Small intestine (tissue), 7 donors: ENCODE data around the gene CIT. TPM values are rescaled to one million over a fixed set of nuclear protein-coding genes. Genes with fewer than 3 reads are reported as not detected.

Experiments
- DNase-seq, 2 donors: peaks; one replicate each; pipeline versions ENCODE4 v3.0.0 to v3.0.0-alpha.2; 2013
- FAIRE-seq: peaks from 2 replicates; lab custom pipeline; 2012; peaks lifted over from hg19 to GRCh38; lab: Jason Lieb, UNC
- H3K27ac ChIP-seq, 3 donors: one replicate each; pipeline ENCODE4 v1.5.1; 2013; ENCODE audit warnings: low read length in 2 of 3, mild to moderate bottlenecking in 2 of 3, control low read depth in 1 of 3, inconsistent platforms in 1 of 3, low read depth in 1 of 3, moderate library complexity in 1 of 3
- H3K27me3 ChIP-seq, 3 donors: one replicate each; pipeline ENCODE4 v1.6.1; 2013; ENCODE audit warnings: low read length in 3 of 3, inconsistent platforms in 1 of 3; ENCODE audit not compliant: control insufficient read depth in 3 of 3, insufficient read depth in 3 of 3
- H3K36me3 ChIP-seq, 3 donors: one replicate each; pipeline ENCODE4 v1.6.1; 2013; ENCODE audit warnings: low read length in 3 of 3, inconsistent platforms in 1 of 3, low read depth in 1 of 3, mild to moderate bottlenecking in 1 of 3, moderate library complexity in 1 of 3; ENCODE audit not compliant: control insufficient read depth in 3 of 3, insufficient read depth in 2 of 3
- H3K4me1 ChIP-seq, 3 donors: one replicate each; pipeline ENCODE4 v1.6.1; 2013; ENCODE audit warnings: low read length in 2 of 3, inconsistent platforms in 1 of 3, low read depth in 1 of 3, mild to moderate bottlenecking in 1 of 3, moderate library complexity in 1 of 3; ENCODE audit not compliant: control insufficient read depth in 3 of 3, insufficient read depth in 2 of 3
- H3K4me3 ChIP-seq, 3 donors: one replicate each; pipeline ENCODE4 v1.5.1; 2013; ENCODE audit warnings: low read length in 3 of 3, control low read depth in 1 of 3, inconsistent platforms in 1 of 3, low read depth in 1 of 3, mild to moderate bottlenecking in 1 of 3, moderate library complexity in 1 of 3
- H3K9me3 ChIP-seq, 2 donors: one replicate each; pipeline ENCODE4 v1.6.1; 2013; ENCODE audit warnings: low read depth in 1 of 2, low read length in 1 of 2; ENCODE audit not compliant: control insufficient read depth in 2 of 2, insufficient read depth in 1 of 2
- WGBS, 3 donors: extraction: QIAGEN DNeasy Blood & Tissue Kit; methylation state at CpG; one replicate each; pipeline ENCODE4 v1.1.7; 2013; 5-methylcytosine and 5-hydroxymethylcytosine counted together
- polyA plus RNA-seq, 4 donors: library from polyadenylated mRNA; stranded (reverse) in 3 of 4; unstranded in 1 of 4; fragments of 200-250 nt in 3 of 4; fragments of 120-200 nt in 1 of 4; gene quantifications; one replicate each; pipeline versions ENCODE4 v1.2.1 to v1.2.3, GENCODE V29; 2013
- donor health status: healthy with polysubstance abuse.
- donor health status: control.
- donor health status: control.
- donor health status: Bipolar disorder and iron deficiency.
- donor health status: healthy.

The CIT gene
- polyA plus RNA-seq, 4 donors: 0.22 to 6.5 (median 4.6) TPM

GRCh38 chr12:119770146-119770545 is 107.0 kb downstream of the CIT start:
- DNase-seq (no peak), FAIRE-seq (no peak)
- H3K4me1 ChIP-seq: no peaks in the 10 kb centered on the region
- no peaks in the 10 kb centered on the region for H3K9me3 ChIP-seq
- no peaks in the 10 kb centered on the region for H3K27me3 ChIP-seq
- peaks cover 0 to 8% (median 2%) of the 10 kb centered on the region in 3 donors for H3K36me3 ChIP-seq
- no peak overlapping the region for H3K4me3 ChIP-seq
- 93 to 95% (median 94%) methylated on average over 5 of the region's 5 CpGs for WGBS, 3 donors
- no peak overlapping the region for H3K27ac ChIP-seq

- peaks cover 0 to 11% (median 0%) of the 10 kb centered on the region in 3 donors for H3K36me3 ChIP-seq
- no peak for FAIRE-seq
- 96 to 99% (median 99%) methylated on average over 4 of the region's 4 CpGs for WGBS, 3 donors
- no peak overlapping the region for H3K27ac ChIP-seq
- DNase-seq: no peak
- H3K27me3 ChIP-seq: no peaks in the 10 kb centered on the region
- H3K4me3 ChIP-seq: no peak overlapping the region
- H3K9me3 ChIP-seq: peaks cover 0 to 2% of the 10 kb centered on the region in 2 donors
- no peaks in the 10 kb centered on the region for H3K4me1 ChIP-seq
Observed at GRCh38 chr12:119762619-119763018, 114.5 kb downstream of the CIT start.

DNA sequence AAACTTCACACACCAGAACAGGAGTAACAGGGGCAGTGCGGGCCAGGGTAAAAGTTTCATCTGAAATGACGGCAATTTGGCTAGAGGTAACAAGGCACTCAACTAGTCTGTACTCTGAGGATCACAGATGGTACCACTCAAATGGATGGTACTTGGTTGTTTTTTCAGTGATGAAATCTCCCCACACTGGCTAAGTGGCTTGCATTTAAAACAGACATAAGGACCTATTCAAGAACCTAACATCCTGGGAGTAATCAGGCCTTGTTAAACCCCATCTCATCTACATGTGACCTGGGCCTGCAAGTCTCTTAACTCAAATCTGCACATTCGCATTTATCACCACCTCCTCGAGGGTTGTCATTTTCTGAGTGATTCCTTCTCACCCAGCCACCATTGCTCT is 118.4 kb downstream of the CIT start:
- Histone ChIP-seq H3K36me3 (peaks cover 0 to 21% (median 0%) of the 10 kb centered on the region in 3 donors), H3K4me3 (no peak overlapping the region), H3K27ac (no peak overlapping the region), H3K27me3 (no peaks in the 10 kb centered on the region), H3K9me3 (no peaks in the 10 kb centered on the region), H3K4me1 (no peaks in the 10 kb centered on the region)
- no peak for DNase-seq
- FAIRE-seq: no peak
- WGBS, 3 donors: 96 to 100% (median 96%) methylated on average over 4 of the region's 4 CpGs

- Histone ChIP-seq H3K9me3 (no peaks in the 10 kb centered on the region), H3K27ac (no peak overlapping the region), H3K4me1 (no peaks in the 10 kb centered on the region), H3K36me3 (peaks cover 0 to 20% (median 0%) of the 10 kb centered on the region in 3 donors), H3K4me3 (no peak overlapping the region), H3K27me3 (no peaks in the 10 kb centered on the region)
- 89 to 98% (median 93%) methylated on average over 2 of the region's 2 CpGs for WGBS, 3 donors
- FAIRE-seq (no peak), DNase-seq (no peak)
Observed at GRCh38 chr12:119758234-119758633, 118.9 kb downstream of the CIT start.

DNA sequence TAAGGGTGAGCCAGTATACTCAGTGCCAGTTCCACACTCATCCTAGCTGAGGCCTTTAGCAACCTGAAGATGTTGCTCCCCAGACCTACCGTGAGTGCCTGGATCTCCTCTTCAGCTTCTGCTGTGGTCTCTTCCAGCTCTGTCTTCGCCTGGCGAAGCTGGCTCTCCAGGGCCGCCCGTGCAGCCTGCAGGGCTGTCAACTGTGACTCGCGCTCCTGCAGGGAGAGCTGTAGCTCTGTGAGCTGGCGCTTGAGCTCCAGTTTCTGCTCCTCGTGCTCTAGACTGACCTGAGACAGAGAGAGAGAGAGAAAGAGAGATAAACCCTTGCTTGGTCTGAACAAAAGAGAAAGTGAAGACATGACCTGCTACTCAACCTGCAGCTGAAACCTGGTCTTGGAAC is 125.2 kb downstream of the CIT start:
- no peak overlapping the region for H3K27ac ChIP-seq
- no peaks in the 10 kb centered on the region for H3K9me3 ChIP-seq
- peaks cover 0 to 13% (median 0%) of the 10 kb centered on the region in 3 donors for H3K36me3 ChIP-seq
- H3K4me1 ChIP-seq: no peaks in the 10 kb centered on the region
- WGBS, 3 donors: 96 to 97% (median 97%) methylated on average over 9 of the region's 9 CpGs
- no peaks in the 10 kb centered on the region for H3K27me3 ChIP-seq
- no peak for DNase-seq
- FAIRE-seq: no peak
- H3K4me3 ChIP-seq: no peak overlapping the region

DNA sequence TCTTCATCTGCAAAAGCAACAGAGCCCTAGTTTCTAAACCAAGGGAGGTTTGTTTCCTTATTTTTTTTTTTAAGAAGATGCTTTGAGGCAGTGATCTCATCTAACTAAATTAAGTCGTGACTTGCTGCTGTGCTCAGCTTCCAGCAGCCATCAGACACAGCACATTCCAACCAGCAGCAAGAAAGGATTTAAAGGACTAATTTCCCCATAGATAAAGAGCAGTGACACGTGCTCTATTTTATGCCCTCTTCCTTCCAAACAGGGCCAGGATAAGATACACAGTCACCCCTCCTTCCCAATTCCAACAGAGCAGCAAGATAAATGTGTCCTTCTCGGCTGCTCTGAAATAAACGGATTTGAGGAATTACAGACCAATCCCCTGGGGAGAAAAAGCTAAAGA is 127.5 kb downstream of the CIT start:
- Histone ChIP-seq H3K4me1 (no peaks in the 10 kb centered on the region), H3K27me3 (no peaks in the 10 kb centered on the region), H3K4me3 (no peak overlapping the region), H3K27ac (no peak overlapping the region), H3K36me3 (peaks cover 0 to 5% (median 0%) of the 10 kb centered on the region in 3 donors), H3K9me3 (peaks cover 0 to 2% of the 10 kb centered on the region in 2 donors)
- FAIRE-seq (no peak), DNase-seq (peak in 1 of 2 donors; percentile 2)
- WGBS, 3 donors: 60 to 92% (median 83%) methylated on average over 4 of the region's 4 CpGs

- peaks cover 0 to 8% of the 10 kb centered on the region in 2 donors for H3K9me3 ChIP-seq
- H3K36me3 ChIP-seq: peaks cover 0 to 8% (median 0%) of the 10 kb centered on the region in 3 donors
- no peak overlapping the region for H3K4me3 ChIP-seq
- H3K27me3 ChIP-seq: no peaks in the 10 kb centered on the region
- H3K27ac ChIP-seq: no peak overlapping the region
- no peak for DNase-seq
- FAIRE-seq: no peak
- no peaks in the 10 kb centered on the region for H3K4me1 ChIP-seq
- whole genome bisulfite sequencing, 3 donors: 95 to 98% (median 97%) methylated on average over 8 of the region's 8 CpGs
Observed at GRCh38 chr12:119748497-119748896, 128.6 kb downstream of the CIT start.

DNA sequence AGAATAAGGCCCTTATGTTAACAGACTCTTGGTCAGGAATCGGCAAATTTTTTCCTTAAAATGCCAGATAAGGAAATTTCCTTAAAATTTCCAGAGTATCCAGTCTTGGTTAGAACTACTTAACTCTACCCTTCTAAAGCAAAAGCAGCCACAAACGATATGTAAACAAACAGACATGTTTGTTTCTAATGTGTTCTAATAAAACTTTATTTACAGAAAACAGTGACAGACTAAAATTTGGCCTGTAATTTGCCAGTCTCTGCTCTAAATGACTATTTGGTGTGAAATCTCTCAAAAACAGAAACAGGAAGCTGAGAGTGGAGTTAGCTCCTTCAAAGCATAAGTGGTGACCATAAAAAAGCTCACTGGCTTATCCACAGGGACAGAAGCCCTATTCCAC is 131.0 kb downstream of the CIT start:
- WGBS, 3 donors: 97 to 100% (median 97%) methylated on average over 2 of the region's 2 CpGs
- peaks cover 0 to 3% (median 1%) of the 10 kb centered on the region in 3 donors for H3K36me3 ChIP-seq
- DNase-seq: no peak

More for the DNA sequence above, 131.0 kb downstream of the CIT start:
- Histone ChIP-seq H3K27ac (no peak overlapping the region), H3K4me1 (no peaks in the 10 kb centered on the region), H3K4me3 (no peak overlapping the region), H3K9me3 (peaks cover 0 to 8% of the 10 kb centered on the region in 2 donors), H3K27me3 (no peaks in the 10 kb centered on the region)
- no peak for FAIRE-seq
